GM12892 (cell line): ENCODE data around the gene BARD1.

ENCODE experiments used
- POLR2AphosphoS5 ChIP-seq: IDR thresholded peaks from 2 replicates; pipeline ENCODE4 v1.6.1; 2011; ENCODE audit warnings: low read depth, low read length, control low read depth
- TAF1 ChIP-seq: IDR thresholded peaks from 2 replicates; pipeline ENCODE4 v1.6.1; 2011; ENCODE audit warnings: low read depth, mild to moderate bottlenecking, control low read depth, low read length, borderline replicate concordance

GRCh38 chr2:214772443-214773015 is 37.0 kb downstream of the BARD1 start:
- TF ChIP-seq POLR2AphosphoS5 = no peak
- no peak for TF ChIP-seq TAF1
